Measurements from ENCODE around the gene ARMC12.

Gene ARMC12

GRCh38 chr6:35739645-35740524 lies 3.1 kb downstream of the ARMC12 start:
- no peak for TF ChIP-seq MAX (IDR thresholded peaks at IDR 0.05)
- no peak for TF ChIP-seq TCF12 (IDR thresholded peaks at IDR 0.05; ENCODE audit: low read depth)
- no peak for TF ChIP-seq TEAD4 (IDR thresholded peaks at IDR 0.05)
- TF ChIP-seq FOXM1 (IDR thresholded peaks at IDR 0.05; ENCODE audit: borderline replicate concordance, low read depth): no peak
- TF ChIP-seq USF1 (IDR thresholded peaks at IDR 0.05): no peak

- TF ChIP-seq NFIC (IDR thresholded peaks at IDR 0.05) (no peak), CEBPB (IDR thresholded peaks at IDR 0.05) (no peak), YY1 (IDR thresholded peaks at IDR 0.05; ENCODE audit: low read depth) (no peak), CREB1 (IDR thresholded peaks at IDR 0.05; ENCODE audit: low read depth) (no peak), MAX (IDR thresholded peaks at IDR 0.05) (no peak), EP300 (IDR thresholded peaks at IDR 0.05; ENCODE audit: borderline replicate concordance) (no peak), REST (IDR thresholded peaks at IDR 0.05; ENCODE audit: low read depth) (no peak), TCF12 (IDR thresholded peaks at IDR 0.05; ENCODE audit: low read depth) (no peak)
Observed at GRCh38 chr6:35742842-35743241, 6.0 kb downstream of the ARMC12 start.

GRCh38 chr6:35745509-35745908 lies 8.7 kb downstream of the ARMC12 start:
- TF ChIP-seq TCF12 (IDR thresholded peaks at IDR 0.05; ENCODE audit: low read depth) (no peak), EGR1 (IDR thresholded peaks at IDR 0.05) (no peak), ZBTB7A (IDR thresholded peaks at IDR 0.05; ENCODE audit: low read depth) (no peak), NFIC (IDR thresholded peaks at IDR 0.05) (no peak), CEBPB (IDR thresholded peaks at IDR 0.05) (no peak), EP300 (IDR thresholded peaks at IDR 0.05; ENCODE audit: borderline replicate concordance) (no peak), USF1 (IDR thresholded peaks at IDR 0.05) (no peak), YY1 (IDR thresholded peaks at IDR 0.05; ENCODE audit: low read depth) (no peak), CREB1 (IDR thresholded peaks at IDR 0.05; ENCODE audit: low read depth) (no peak), MAX (IDR thresholded peaks at IDR 0.05) (no peak), FOXM1 (IDR thresholded peaks at IDR 0.05; ENCODE audit: borderline replicate concordance, low read depth) (no peak), TEAD4 (IDR thresholded peaks at IDR 0.05) (no peak), TAF1 (IDR thresholded peaks at IDR 0.05; ENCODE audit: low read depth) (no peak)

GRCh38 chr6:35746516-35746915 lies 9.7 kb downstream of the ARMC12 start:
- TF ChIP-seq TCF12 (IDR thresholded peaks at IDR 0.05; ENCODE audit: low read depth): no peak
- TF ChIP-seq REST (IDR thresholded peaks at IDR 0.05; ENCODE audit: low read depth): no peak

- no peak for TF ChIP-seq MAX (IDR thresholded peaks at IDR 0.05)
- no peak for TF ChIP-seq YY1 (IDR thresholded peaks at IDR 0.05; ENCODE audit: low read depth)
- TF ChIP-seq FOXM1 (IDR thresholded peaks at IDR 0.05; ENCODE audit: borderline replicate concordance, low read depth): no peak
- no peak for TF ChIP-seq CEBPB (IDR thresholded peaks at IDR 0.05)
- no peak for TF ChIP-seq TCF12 (IDR thresholded peaks at IDR 0.05; ENCODE audit: low read depth)
- TF ChIP-seq TAF1 (IDR thresholded peaks at IDR 0.05; ENCODE audit: low read depth): no peak
- TF ChIP-seq REST (IDR thresholded peaks at IDR 0.05; ENCODE audit: low read depth): no peak
- TF ChIP-seq USF1 (IDR thresholded peaks at IDR 0.05): no peak
- no peak for TF ChIP-seq CREB1 (IDR thresholded peaks at IDR 0.05; ENCODE audit: low read depth)
Observed at GRCh38 chr6:35747877-35748276, 11.0 kb downstream of the ARMC12 start.

All from Ishikawa (cell line).